Mesothelial cell of epicardium (in vitro differentiated cells): Measurements from ENCODE around the gene KCNIP4. TPM values are rescaled to one million over a fixed set of nuclear protein-coding genes. Genes with fewer than 3 reads are reported as not detected.

ENCODE experiments used
- DNase-seq, 2 experiments: peaks; one replicate each; pipeline ENCODE4 v3.0.0; 2021; ENCODE audit warnings: low spot score in 2 of 2; ENCODE audit not compliant: unreplicated experiment in 2 of 2
- H3K27ac Mint-ChIP-seq: 2 replicates; pipeline ENCODE4 v1.8.0; 2021; ENCODE audit warnings: mixed read lengths
- H3K27me3 Mint-ChIP-seq: 2 replicates; pipeline ENCODE4 v1.8.0; 2021; ENCODE audit warnings: low read depth, mixed read lengths
- H3K36me3 Mint-ChIP-seq: 2 replicates; pipeline ENCODE4 v1.8.0; 2021; ENCODE audit warnings: mixed read lengths
- H3K4me1 Mint-ChIP-seq: 2 replicates; pipeline ENCODE4 v1.8.0; 2021; ENCODE audit warnings: mixed read lengths
- H3K4me3 Mint-ChIP-seq: 2 replicates; pipeline ENCODE4 v1.8.0; 2021; ENCODE audit warnings: mild to moderate bottlenecking, moderate library complexity, mixed read lengths
- H3K9me3 Mint-ChIP-seq: 2 replicates; pipeline ENCODE4 v1.8.0; 2021; ENCODE audit warnings: mixed read lengths
- CTCF ChIP-seq: fragments of 200-600 bp; sonication (generic); IDR thresholded peaks from one replicate; pipeline ENCODE4 v1.5.0; 2021; ENCODE audit warnings: antibody characterized with exemption; ENCODE audit not compliant: unreplicated experiment
- total RNA-seq: library from RNA; stranded (reverse); gene quantifications from 3 replicates; pipeline ENCODE4 v1.2.1, GENCODE V29; 2021

KCNIP4 gene
- total RNA-seq, 1 donor from 2014 or later = 3.0 TPM

- Mint-ChIP-seq H3K4me3 (no peak overlapping the region), H3K36me3 (no peaks in the 10 kb centered on the region)
Measured at GRCh38 chr4:21780148-21780547, 168.4 kb downstream of the KCNIP4 start.

GRCh38 chr4:21778702-21779101 is 169.9 kb downstream of the KCNIP4 start:
- Mint-ChIP-seq H3K9me3 (peaks cover 4% of the 10 kb centered on the region), H3K27me3 (peaks cover 19% of the 10 kb centered on the region), H3K4me1 (no peaks in the 10 kb centered on the region), H3K36me3 (no peaks in the 10 kb centered on the region), H3K27ac (no peak overlapping the region), H3K4me3 (no peak overlapping the region)
- DNase-seq = no peak
- TF ChIP-seq CTCF = no peak

More at GRCh38 chr4:21780148-21780547, 168.4 kb downstream of the KCNIP4 start:
- DNase-seq = no peak
- no peak for TF ChIP-seq CTCF
- Mint-ChIP-seq H3K27ac (no peak overlapping the region), H3K27me3 (peaks cover 7% of the 10 kb centered on the region), H3K4me1 (no peaks in the 10 kb centered on the region), H3K9me3 (peaks cover 4% of the 10 kb centered on the region)

GRCh38 chr4:21775703-21776102 is 172.9 kb downstream of the KCNIP4 start:
- H3K4me1 Mint-ChIP-seq = no peaks in the 10 kb centered on the region
- H3K36me3 Mint-ChIP-seq = no peaks in the 10 kb centered on the region
- peaks cover 46% of the 10 kb centered on the region for H3K27me3 Mint-ChIP-seq
- H3K4me3 Mint-ChIP-seq = no peak overlapping the region
- TF ChIP-seq CTCF = no peak
- peaks cover 27% of the 10 kb centered on the region for H3K9me3 Mint-ChIP-seq
- DNase-seq = no peak
- no peak overlapping the region for H3K27ac Mint-ChIP-seq

- DNase-seq = no peak
- Mint-ChIP-seq H3K27ac (peak overlapping the region; percentile 26), H3K27me3 (peaks cover 33% of the 10 kb centered on the region)
Measured at GRCh38 chr4:21769404-21770147, 179.0 kb downstream of the KCNIP4 start.

GRCh38 chr4:21768349-21769310 is 179.9 kb downstream of the KCNIP4 start:
- DNase-seq = no peak
- Mint-ChIP-seq H3K4me3 (no peak overlapping the region), H3K27ac (no peak overlapping the region)

More at GRCh38 chr4:21769404-21770147, 179.0 kb downstream of the KCNIP4 start:
- peaks cover 25% of the 10 kb centered on the region for H3K9me3 Mint-ChIP-seq
- no peak for TF ChIP-seq CTCF
- H3K4me3 Mint-ChIP-seq = no peak overlapping the region
- H3K36me3 Mint-ChIP-seq = no peaks in the 10 kb centered on the region
- H3K4me1 Mint-ChIP-seq = peaks cover 19% of the 10 kb centered on the region

More at GRCh38 chr4:21768349-21769310, 179.9 kb downstream of the KCNIP4 start:
- Mint-ChIP-seq H3K9me3 (peaks cover 25% of the 10 kb centered on the region), H3K36me3 (no peaks in the 10 kb centered on the region), H3K4me1 (peaks cover 23% of the 10 kb centered on the region), H3K27me3 (peaks cover 26% of the 10 kb centered on the region)
- peak; percentile 95 for TF ChIP-seq CTCF
